WTC11 (cell line): ENCODE data around the gene FAH. TPM values are rescaled to one million over a fixed set of nuclear protein-coding genes. Genes with fewer than 3 reads are reported as not detected.

ENCODE experiments used
- ATAC-seq: fragments of 200-7000 bp; cut with Tn5 transposase; 2 replicates; pipeline ENCODE4 v1.10.0; 2021; ENCODE audit warnings: mild to moderate bottlenecking, moderate library complexity
- CTCF ChIA-PET: fragments of 300-600 bp; sonication (Branson Sonifier 250); formaldehyde crosslinking; loops from one replicate; lab custom pipeline; 2021; ENCODE audit warnings: antibody characterized with exemption; lab: Charles Lee
- POLR2A ChIA-PET: fragments of 350-600 bp; sonication (Branson Sonifier 250); formaldehyde crosslinking; loops from one replicate; lab custom pipeline; 2021; ENCODE audit warnings: antibody characterized with exemption; lab: Charles Lee
- DNase-seq: peaks from one replicate; pipeline ENCODE4 v3.0.0; 2021; ENCODE audit warnings: low spot score
- H3K27ac Mint-ChIP-seq: 2 replicates; pipeline ENCODE4 v1.8.0; 2021; ENCODE audit warnings: mixed read lengths
- H3K27me3 Mint-ChIP-seq: 2 replicates; pipeline ENCODE4 v1.8.0; 2021; ENCODE audit warnings: low read depth, mild to moderate bottlenecking, moderate library complexity, mixed read lengths
- H3K36me3 Mint-ChIP-seq: 2 replicates; pipeline ENCODE4 v1.8.0; 2021; ENCODE audit warnings: mixed read lengths
- H3K4me1 Mint-ChIP-seq: 2 replicates; pipeline ENCODE4 v1.8.0; 2022; ENCODE audit warnings: mixed read lengths
- H3K4me3 Mint-ChIP-seq: 2 replicates; pipeline ENCODE4 v1.8.0; 2021; ENCODE audit warnings: mild to moderate bottlenecking, moderate library complexity, mixed read lengths
- H3K9me3 Mint-ChIP-seq: 2 replicates; pipeline ENCODE4 v1.8.0; 2021; ENCODE audit warnings: mixed read lengths
- FOXJ3 ChIP-seq: sonication (generic); formaldehyde crosslinking; IDR thresholded peaks from 2 replicates; pipeline ENCODE4 v1.9.0; 2021; ENCODE audit warnings: missing genetic modification reagents, mild to moderate bottlenecking, borderline replicate concordance
- GTF2I ChIP-seq: fragments of 250-450 bp; sonication (Bioruptor Pico); conservative IDR thresholded peaks from 2 replicates; pipeline ENCODE4 v1.4.0; 2021; ENCODE audit warnings: mild to moderate bottlenecking
- NFE2L1 ChIP-seq: sonication (generic); formaldehyde crosslinking; IDR thresholded peaks from 2 replicates; pipeline ENCODE4 v1.8.1; 2023; ENCODE audit warnings: missing genetic modification reagents
- NFYB ChIP-seq: sonication (generic); formaldehyde crosslinking; conservative IDR thresholded peaks from 2 replicates; pipeline ENCODE4 v1.8.0; 2022; ENCODE audit warnings: low read depth, missing genetic modification reagents
- NR3C1 ChIP-seq: sonication (generic); formaldehyde crosslinking; conservative IDR thresholded peaks from 2 replicates; pipeline ENCODE4 v1.8.1; 2023; ENCODE audit warnings: low read depth, mild to moderate bottlenecking, missing genetic modification reagents
- TP53 ChIP-seq: sonication (generic); formaldehyde crosslinking; IDR thresholded peaks from 2 replicates; pipeline ENCODE4 v1.8.1; 2023; ENCODE audit warnings: mild to moderate bottlenecking, missing genetic modification reagents
- ZNF317 ChIP-seq: sonication (generic); formaldehyde crosslinking; IDR thresholded peaks from 2 replicates; pipeline ENCODE4 v1.8.1; 2023; ENCODE audit warnings: low read depth, mild to moderate bottlenecking, moderate library complexity, missing genetic modification reagents, borderline replicate concordance
- total RNA-seq: library from RNA; stranded (reverse); gene quantifications from 3 replicates; pipeline ENCODE4 v1.2.3, GENCODE V29; 2021
- TF ChIP-seq, protein P1 (sequence below): sonication (generic); formaldehyde crosslinking; IDR thresholded peaks from 2 replicates; pipeline ENCODE4 v1.8.0; 2023; ENCODE audit warnings: missing genetic modification reagents, mild to moderate bottlenecking, borderline replicate concordance
- TF ChIP-seq, protein P2 (sequence below): fragments of 250-450 bp; sonication (Bioruptor Pico); IDR thresholded peaks from 2 replicates; pipeline ENCODE4 v1.9.0; 2021; ENCODE audit warnings: mild to moderate bottlenecking
- TF ChIP-seq, protein P3 (sequence below): fragments of 250-450 bp; sonication (Bioruptor Pico); IDR thresholded peaks from 2 replicates; pipeline ENCODE4 v1.9.0; 2021; ENCODE audit warnings: mild to moderate bottlenecking, borderline replicate concordance
- TF ChIP-seq, protein P4 (sequence below): sonication (generic); formaldehyde crosslinking; IDR thresholded peaks from 2 replicates; pipeline ENCODE4 v1.8.1; 2022; ENCODE audit warnings: low read depth, missing genetic modification reagents, borderline replicate concordance
- TF ChIP-seq, protein P5 (sequence below): fragments of 250-450 bp; sonication (Bioruptor Pico); conservative IDR thresholded peaks from 2 replicates; pipeline ENCODE4 v1.9.0; 2021; ENCODE audit warnings: mild to moderate bottlenecking
- TF ChIP-seq, protein P6 (sequence below): fragments of 250-450 bp; sonication (Bioruptor Pico); IDR thresholded peaks from 2 replicates; pipeline ENCODE4 v1.9.0; 2021; ENCODE audit warnings: moderate library complexity, mild to moderate bottlenecking, inconsistent platforms, borderline replicate concordance

Gene FAH
- total RNA-seq, 1 experiment from 2014 or later, result 22.8 TPM

DNA sequence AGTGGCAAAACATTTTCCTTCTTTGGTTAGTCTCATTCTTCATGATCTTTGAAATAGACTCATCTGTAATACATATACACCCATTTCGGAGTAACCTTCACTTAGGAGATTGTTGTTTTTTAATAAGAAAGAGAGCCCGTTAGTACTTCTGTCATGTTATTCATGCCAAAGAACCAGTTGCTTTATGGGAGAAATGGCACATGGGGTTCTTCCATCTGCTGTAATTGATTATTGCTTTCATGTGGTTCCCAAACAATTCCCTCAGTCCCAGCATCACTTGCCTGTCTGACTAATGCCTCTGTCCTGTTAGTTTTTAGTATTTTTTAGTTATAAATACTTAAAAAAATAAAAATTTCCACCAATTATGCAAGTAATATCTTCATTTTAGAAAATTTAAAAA lies 33.8 kb upstream of the FAH start:
- Mint-ChIP-seq H3K4me1 (peaks cover 19% of the 10 kb centered on the region), H3K9me3 (no peaks in the 10 kb centered on the region), H3K36me3 (peaks cover 15% of the 10 kb centered on the region), H3K27me3 (no peaks in the 10 kb centered on the region), H3K4me3 (no peak overlapping the region), H3K27ac (no peak overlapping the region)
- ChIA-PET POLR2A (no interaction called here), CTCF (no interaction called here)
- no peak for TF ChIP-seq TP53
- no peak for TF ChIP-seq NFE2L1 (CRISPR knock-in tag)
- TF ChIP-seq, protein P1, sequence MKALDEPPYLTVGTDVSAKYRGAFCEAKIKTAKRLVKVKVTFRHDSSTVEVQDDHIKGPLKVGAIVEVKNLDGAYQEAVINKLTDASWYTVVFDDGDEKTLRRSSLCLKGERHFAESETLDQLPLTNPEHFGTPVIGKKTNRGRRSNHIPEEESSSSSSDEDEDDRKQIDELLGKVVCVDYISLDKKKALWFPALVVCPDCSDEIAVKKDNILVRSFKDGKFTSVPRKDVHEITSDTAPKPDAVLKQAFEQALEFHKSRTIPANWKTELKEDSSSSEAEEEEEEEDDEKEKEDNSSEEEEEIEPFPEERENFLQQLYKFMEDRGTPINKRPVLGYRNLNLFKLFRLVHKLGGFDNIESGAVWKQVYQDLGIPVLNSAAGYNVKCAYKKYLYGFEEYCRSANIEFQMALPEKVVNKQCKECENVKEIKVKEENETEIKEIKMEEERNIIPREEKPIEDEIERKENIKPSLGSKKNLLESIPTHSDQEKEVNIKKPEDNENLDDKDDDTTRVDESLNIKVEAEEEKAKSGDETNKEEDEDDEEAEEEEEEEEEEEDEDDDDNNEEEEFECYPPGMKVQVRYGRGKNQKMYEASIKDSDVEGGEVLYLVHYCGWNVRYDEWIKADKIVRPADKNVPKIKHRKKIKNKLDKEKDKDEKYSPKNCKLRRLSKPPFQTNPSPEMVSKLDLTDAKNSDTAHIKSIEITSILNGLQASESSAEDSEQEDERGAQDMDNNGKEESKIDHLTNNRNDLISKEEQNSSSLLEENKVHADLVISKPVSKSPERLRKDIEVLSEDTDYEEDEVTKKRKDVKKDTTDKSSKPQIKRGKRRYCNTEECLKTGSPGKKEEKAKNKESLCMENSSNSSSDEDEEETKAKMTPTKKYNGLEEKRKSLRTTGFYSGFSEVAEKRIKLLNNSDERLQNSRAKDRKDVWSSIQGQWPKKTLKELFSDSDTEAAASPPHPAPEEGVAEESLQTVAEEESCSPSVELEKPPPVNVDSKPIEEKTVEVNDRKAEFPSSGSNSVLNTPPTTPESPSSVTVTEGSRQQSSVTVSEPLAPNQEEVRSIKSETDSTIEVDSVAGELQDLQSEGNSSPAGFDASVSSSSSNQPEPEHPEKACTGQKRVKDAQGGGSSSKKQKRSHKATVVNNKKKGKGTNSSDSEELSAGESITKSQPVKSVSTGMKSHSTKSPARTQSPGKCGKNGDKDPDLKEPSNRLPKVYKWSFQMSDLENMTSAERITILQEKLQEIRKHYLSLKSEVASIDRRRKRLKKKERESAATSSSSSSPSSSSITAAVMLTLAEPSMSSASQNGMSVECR (CRISPR knock-in tag), result no peak
- no peak for TF ChIP-seq NFYB
- no peak for TF ChIP-seq NR3C1 (CRISPR knock-in tag)
- TF ChIP-seq GTF2I (CRISPR knock-in tag), result no peak
- TF ChIP-seq, protein P2, sequence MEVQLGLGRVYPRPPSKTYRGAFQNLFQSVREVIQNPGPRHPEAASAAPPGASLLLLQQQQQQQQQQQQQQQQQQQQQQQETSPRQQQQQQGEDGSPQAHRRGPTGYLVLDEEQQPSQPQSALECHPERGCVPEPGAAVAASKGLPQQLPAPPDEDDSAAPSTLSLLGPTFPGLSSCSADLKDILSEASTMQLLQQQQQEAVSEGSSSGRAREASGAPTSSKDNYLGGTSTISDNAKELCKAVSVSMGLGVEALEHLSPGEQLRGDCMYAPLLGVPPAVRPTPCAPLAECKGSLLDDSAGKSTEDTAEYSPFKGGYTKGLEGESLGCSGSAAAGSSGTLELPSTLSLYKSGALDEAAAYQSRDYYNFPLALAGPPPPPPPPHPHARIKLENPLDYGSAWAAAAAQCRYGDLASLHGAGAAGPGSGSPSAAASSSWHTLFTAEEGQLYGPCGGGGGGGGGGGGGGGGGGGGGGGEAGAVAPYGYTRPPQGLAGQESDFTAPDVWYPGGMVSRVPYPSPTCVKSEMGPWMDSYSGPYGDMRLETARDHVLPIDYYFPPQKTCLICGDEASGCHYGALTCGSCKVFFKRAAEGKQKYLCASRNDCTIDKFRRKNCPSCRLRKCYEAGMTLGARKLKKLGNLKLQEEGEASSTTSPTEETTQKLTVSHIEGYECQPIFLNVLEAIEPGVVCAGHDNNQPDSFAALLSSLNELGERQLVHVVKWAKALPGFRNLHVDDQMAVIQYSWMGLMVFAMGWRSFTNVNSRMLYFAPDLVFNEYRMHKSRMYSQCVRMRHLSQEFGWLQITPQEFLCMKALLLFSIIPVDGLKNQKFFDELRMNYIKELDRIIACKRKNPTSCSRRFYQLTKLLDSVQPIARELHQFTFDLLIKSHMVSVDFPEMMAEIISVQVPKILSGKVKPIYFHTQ, result no peak
- TF ChIP-seq, protein P3, sequence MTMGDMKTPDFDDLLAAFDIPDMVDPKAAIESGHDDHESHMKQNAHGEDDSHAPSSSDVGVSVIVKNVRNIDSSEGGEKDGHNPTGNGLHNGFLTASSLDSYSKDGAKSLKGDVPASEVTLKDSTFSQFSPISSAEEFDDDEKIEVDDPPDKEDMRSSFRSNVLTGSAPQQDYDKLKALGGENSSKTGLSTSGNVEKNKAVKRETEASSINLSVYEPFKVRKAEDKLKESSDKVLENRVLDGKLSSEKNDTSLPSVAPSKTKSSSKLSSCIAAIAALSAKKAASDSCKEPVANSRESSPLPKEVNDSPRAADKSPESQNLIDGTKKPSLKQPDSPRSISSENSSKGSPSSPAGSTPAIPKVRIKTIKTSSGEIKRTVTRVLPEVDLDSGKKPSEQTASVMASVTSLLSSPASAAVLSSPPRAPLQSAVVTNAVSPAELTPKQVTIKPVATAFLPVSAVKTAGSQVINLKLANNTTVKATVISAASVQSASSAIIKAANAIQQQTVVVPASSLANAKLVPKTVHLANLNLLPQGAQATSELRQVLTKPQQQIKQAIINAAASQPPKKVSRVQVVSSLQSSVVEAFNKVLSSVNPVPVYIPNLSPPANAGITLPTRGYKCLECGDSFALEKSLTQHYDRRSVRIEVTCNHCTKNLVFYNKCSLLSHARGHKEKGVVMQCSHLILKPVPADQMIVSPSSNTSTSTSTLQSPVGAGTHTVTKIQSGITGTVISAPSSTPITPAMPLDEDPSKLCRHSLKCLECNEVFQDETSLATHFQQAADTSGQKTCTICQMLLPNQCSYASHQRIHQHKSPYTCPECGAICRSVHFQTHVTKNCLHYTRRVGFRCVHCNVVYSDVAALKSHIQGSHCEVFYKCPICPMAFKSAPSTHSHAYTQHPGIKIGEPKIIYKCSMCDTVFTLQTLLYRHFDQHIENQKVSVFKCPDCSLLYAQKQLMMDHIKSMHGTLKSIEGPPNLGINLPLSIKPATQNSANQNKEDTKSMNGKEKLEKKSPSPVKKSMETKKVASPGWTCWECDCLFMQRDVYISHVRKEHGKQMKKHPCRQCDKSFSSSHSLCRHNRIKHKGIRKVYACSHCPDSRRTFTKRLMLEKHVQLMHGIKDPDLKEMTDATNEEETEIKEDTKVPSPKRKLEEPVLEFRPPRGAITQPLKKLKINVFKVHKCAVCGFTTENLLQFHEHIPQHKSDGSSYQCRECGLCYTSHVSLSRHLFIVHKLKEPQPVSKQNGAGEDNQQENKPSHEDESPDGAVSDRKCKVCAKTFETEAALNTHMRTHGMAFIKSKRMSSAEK (CRISPR knock-in tag), result no peak
- TF ChIP-seq, protein P4, sequence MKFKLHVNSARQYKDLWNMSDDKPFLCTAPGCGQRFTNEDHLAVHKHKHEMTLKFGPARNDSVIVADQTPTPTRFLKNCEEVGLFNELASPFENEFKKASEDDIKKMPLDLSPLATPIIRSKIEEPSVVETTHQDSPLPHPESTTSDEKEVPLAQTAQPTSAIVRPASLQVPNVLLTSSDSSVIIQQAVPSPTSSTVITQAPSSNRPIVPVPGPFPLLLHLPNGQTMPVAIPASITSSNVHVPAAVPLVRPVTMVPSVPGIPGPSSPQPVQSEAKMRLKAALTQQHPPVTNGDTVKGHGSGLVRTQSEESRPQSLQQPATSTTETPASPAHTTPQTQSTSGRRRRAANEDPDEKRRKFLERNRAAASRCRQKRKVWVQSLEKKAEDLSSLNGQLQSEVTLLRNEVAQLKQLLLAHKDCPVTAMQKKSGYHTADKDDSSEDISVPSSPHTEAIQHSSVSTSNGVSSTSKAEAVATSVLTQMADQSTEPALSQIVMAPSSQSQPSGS (CRISPR knock-in tag), result no peak
- TF ChIP-seq ZNF317, result no peak
- TF ChIP-seq, protein P5, sequence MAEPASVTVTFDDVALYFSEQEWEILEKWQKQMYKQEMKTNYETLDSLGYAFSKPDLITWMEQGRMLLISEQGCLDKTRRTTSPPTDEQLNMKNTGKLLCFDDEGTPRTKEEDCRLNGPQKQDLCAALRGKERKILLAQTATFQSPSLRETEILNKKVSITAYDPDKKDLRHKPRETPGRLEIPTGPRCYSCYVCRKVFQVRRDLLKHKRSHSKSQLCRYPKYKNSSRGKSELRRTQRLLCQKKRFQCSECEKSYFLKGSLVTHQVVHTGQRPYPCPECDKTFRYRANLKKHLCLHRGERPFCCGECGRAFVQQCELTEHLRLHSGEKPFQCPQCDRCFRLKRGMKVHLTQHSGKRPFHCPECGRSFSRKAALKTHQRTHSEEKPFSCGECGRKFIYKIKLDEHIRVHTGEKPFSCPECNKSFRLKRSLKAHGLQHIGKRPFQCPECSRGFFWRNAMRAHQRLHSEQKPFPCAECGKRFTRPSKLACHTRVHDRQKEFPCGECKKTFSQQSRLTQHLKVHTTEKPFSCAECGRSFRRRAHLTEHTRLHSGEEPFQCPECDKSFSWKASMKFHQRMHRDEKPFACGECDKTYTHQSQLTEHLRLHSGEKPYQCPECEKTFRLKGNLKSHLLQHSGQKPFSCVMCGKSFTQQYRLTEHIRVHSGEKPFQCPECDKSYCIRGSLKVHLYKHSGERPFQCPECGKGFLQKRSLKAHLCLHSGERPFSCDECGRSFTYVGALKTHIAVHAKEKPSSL (CRISPR knock-in tag), result no peak
- TF ChIP-seq, protein P6, sequence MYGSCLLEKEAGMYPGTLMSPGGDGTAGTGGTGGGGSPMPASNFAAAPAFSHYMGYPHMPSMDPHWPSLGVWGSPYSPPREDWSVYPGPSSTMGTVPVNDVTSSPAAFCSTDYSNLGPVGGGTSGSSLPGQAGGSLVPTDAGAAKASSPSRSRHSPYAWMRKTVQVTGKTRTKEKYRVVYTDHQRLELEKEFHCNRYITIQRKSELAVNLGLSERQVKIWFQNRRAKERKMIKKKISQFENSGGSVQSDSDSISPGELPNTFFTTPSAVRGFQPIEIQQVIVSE (CRISPR knock-in tag), result no peak
- TF ChIP-seq FOXJ3, result no peak
- DNase-seq (no peak), ATAC-seq (no peak)
